Fibroblast of villous mesenchyme (primary cell): ENCODE results near the gene IGDCC3. TPM values are rescaled to one million over a fixed set of nuclear protein-coding genes. Genes with fewer than 3 reads are reported as not detected.

ENCODE experiments used
- DNase-seq: peaks from one replicate; pipeline ENCODE4 v3.0.0-alpha.2; 2010; ENCODE audit warnings: low read depth
- H3K4me3 ChIP-seq: 2 replicates; pipeline ENCODE4 v1.5.1; 2011; ENCODE audit warnings: low read depth, mild to moderate bottlenecking, low read length
- CTCF ChIP-seq: IDR thresholded peaks from 2 replicates; pipeline ENCODE4 v1.5.1; 2012; ENCODE audit warnings: low read depth, mild to moderate bottlenecking, low read length; ENCODE audit not compliant: insufficient read depth
- total RNA-seq: library from RNA; depleted of rRNA; stranded (reverse); fragments of >200 nt; gene quantifications from 2 replicates; pipeline ENCODE4 v1.2.3, GENCODE V29; 2012

IGDCC3 gene
- total RNA-seq, 1 donor = under 0.01 TPM

DNA sequence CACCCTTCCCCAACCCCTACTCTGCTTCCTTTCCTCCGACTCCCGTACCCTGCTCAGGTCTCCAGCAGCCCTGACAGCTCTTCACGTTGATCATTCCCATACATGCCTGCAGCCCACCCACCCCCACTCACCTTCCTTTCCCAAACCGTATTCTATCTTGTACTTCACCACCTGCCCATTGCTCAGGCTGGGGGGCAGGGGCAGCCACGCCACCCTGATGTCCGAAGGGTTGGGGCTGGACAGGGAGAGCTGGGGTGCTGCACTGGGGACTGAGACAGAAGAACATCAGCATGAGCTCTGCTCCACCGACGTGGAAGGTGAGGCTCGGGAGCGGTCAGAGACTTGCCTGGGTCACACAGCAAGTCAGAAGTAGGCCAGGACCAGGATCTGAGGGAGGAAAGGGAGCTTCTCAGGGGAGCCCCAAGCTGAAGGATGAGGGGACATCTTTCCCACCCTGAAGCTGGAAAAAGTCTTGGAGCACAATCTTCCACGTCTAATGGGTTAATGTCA, 16.5 kb upstream of the IGDCC3 start:
- no peak for TF ChIP-seq CTCF
- no peak overlapping the region for H3K4me3 ChIP-seq

DNA sequence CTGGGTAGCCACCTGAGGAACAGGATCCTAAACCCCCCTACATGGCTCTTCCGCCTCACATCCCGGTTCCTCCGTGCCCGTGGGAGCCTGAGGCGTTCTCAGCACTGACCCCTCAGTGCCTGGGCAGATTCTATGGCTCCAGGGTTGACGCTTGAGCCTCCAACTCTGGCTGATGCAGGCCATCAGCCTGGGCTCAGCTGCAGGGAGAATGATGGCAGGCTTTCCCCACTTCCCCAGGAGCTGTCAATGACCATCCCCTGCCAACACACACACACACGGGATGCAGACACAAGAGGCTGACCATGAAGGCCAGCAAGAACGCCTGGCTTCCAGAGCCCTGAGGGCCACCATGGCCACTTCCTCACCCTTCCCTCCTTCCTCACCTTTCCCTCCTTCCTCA, 15.8 kb upstream of the IGDCC3 start:
- no peak overlapping the region for H3K4me3 ChIP-seq
- no peak for DNase-seq
- TF ChIP-seq CTCF = no peak

More for the DNA sequence above, 16.5 kb upstream of the IGDCC3 start:
- no peak for DNase-seq

DNA sequence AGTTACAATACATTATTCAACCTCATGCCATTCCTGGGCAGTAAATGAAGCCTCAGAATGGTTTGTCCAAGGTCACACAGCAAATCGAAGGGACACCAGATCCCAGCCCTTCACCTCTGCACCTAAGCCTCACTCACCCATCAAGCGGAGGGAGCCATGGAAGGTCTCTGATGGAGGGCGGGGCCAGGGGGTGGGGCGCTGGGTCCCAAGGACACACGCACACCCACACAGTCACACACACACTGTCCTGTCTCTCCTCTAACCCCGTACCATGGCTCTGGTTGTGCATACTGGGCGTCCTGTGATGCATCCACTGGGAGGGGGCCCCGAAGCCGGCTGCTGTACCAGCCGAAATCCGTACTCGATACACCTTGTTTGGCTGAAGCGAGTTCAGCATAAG, 15.3 kb upstream of the IGDCC3 start:
- no peak overlapping the region for H3K4me3 ChIP-seq
- no peak for TF ChIP-seq CTCF
- no peak for DNase-seq

DNA sequence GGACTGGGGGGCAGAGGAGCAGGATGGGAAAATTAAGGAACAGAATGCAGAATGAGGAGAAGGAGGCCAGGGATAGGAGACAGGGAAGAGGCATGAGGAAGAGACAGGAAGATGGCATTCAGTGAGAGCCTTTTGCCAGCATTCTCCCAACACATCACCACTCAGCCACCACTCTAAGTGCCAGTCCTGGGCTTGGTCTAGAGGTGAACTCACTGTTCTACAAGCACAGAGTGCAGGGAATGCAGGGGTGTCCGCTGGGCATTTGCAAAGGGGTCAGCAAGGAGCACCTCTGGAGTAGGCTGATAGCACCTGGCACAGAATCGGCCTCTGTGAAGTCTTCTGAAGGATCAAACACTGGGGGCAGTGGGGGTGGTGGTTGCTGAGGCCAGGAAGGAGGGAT, 14.6 kb upstream of the IGDCC3 start:
- TF ChIP-seq CTCF = no peak
- H3K4me3 ChIP-seq = no peak overlapping the region
- DNase-seq = no peak

- TF ChIP-seq CTCF = no peak
- no peak for DNase-seq
- no peak overlapping the region for H3K4me3 ChIP-seq
Measured at GRCh38 chr15:65391732-65392131, 13.9 kb upstream of the IGDCC3 start.

GRCh38 chr15:65390447-65390846, 12.6 kb upstream of the IGDCC3 start:
- no peak overlapping the region for H3K4me3 ChIP-seq
- TF ChIP-seq CTCF = no peak
- no peak for DNase-seq

GRCh38 chr15:65389226-65389625, 11.4 kb upstream of the IGDCC3 start:
- TF ChIP-seq CTCF = no peak
- no peak overlapping the region for H3K4me3 ChIP-seq
- DNase-seq = no peak
